NCI-H187 treated with DMSO at 0.1 percent for 48 hours (cell line): ENCODE results near the gene RAB20.
A peak's percentile ranks its signal among the peaks of the same experiment; 100 is the strongest.
"Not testable (repeated sequence)": the region's sequence is repeated elsewhere in the genome, so short reads cannot be mapped to it uniquely, and the experiment has no call there.

Experiments
- DNase-seq: peaks from one replicate; lab custom pipeline; 2025; lab: John Stamatoyannopoulos, UW

Gene RAB20

GRCh38 chr13:110509971-110510786, 51.3 kb downstream of the RAB20 start:
- DNase-seq: no peak

GRCh38 chr13:110509478-110509926, 52.0 kb downstream of the RAB20 start:
- DNase-seq: peak; percentile 82

GRCh38 chr13:110507678-110508381, 53.7 kb downstream of the RAB20 start:
- DNase-seq: no peak

- DNase-seq: no peak
Observed at GRCh38 chr13:110506859-110507566, 54.5 kb downstream of the RAB20 start.

GRCh38 chr13:110506396-110506795, 55.1 kb downstream of the RAB20 start:
- no peak for DNase-seq

- no peak for DNase-seq
Observed at GRCh38 chr13:110505594-110505993, 55.9 kb downstream of the RAB20 start.

- DNase-seq: no peak
Observed at GRCh38 chr13:110503979-110504499, 57.5 kb downstream of the RAB20 start.

GRCh38 chr13:110503037-110503901, 58.3 kb downstream of the RAB20 start:
- no peak for DNase-seq

GRCh38 chr13:110501188-110501587, 60.3 kb downstream of the RAB20 start:
- no peak for DNase-seq

GRCh38 chr13:110500341-110500740, 61.2 kb downstream of the RAB20 start:
- no peak for DNase-seq

GRCh38 chr13:110499621-110500281, 61.8 kb downstream of the RAB20 start:
- peak; percentile 96 for DNase-seq

GRCh38 chr13:110498765-110499164, 62.8 kb downstream of the RAB20 start:
- DNase-seq: no peak

GRCh38 chr13:110498327-110498726, 63.2 kb downstream of the RAB20 start:
- no peak for DNase-seq

- DNase-seq: not testable (repeated sequence)
Observed at GRCh38 chr13:110497896-110498295, 63.6 kb downstream of the RAB20 start.

- no peak for DNase-seq
Observed at GRCh38 chr13:110497003-110497402, 64.5 kb downstream of the RAB20 start.

GRCh38 chr13:110496281-110496680, 65.2 kb downstream of the RAB20 start:
- no peak for DNase-seq

GRCh38 chr13:110495881-110496280, 65.6 kb downstream of the RAB20 start:
- no peak for DNase-seq

GRCh38 chr13:110495376-110495775, 66.1 kb downstream of the RAB20 start:
- DNase-seq: no peak

- DNase-seq: no peak
Observed at GRCh38 chr13:110493613-110494012, 67.9 kb downstream of the RAB20 start.

- no peak for DNase-seq
Observed at GRCh38 chr13:110492679-110493593, 68.6 kb downstream of the RAB20 start.
